ENCODE data around the gene ERAS.

GRCh38 chrX:48816014-48816810 lies 10.1 kb upstream of the ERAS start:
- TF ChIP-seq CTCF (conservative IDR thresholded peaks at IDR 0.05; ENCODE audit: low read length) (no peak), EZH2phosphoT487 (IDR thresholded peaks at IDR 0.05; ENCODE audit: borderline replicate concordance, low read depth, low read length) (no peak)
